HG03439 (cell line): Measurements from ENCODE around the gene SLN.

Source experiments
- ATAC-seq: cut with Tn5 transposase; IDR thresholded peaks from one replicate; pipeline ENCODE4 v1.9.1; 2021; ENCODE audit warnings: mild to moderate bottlenecking, moderate library complexity; ENCODE audit not compliant: unreplicated experiment

SLN gene

DNA sequence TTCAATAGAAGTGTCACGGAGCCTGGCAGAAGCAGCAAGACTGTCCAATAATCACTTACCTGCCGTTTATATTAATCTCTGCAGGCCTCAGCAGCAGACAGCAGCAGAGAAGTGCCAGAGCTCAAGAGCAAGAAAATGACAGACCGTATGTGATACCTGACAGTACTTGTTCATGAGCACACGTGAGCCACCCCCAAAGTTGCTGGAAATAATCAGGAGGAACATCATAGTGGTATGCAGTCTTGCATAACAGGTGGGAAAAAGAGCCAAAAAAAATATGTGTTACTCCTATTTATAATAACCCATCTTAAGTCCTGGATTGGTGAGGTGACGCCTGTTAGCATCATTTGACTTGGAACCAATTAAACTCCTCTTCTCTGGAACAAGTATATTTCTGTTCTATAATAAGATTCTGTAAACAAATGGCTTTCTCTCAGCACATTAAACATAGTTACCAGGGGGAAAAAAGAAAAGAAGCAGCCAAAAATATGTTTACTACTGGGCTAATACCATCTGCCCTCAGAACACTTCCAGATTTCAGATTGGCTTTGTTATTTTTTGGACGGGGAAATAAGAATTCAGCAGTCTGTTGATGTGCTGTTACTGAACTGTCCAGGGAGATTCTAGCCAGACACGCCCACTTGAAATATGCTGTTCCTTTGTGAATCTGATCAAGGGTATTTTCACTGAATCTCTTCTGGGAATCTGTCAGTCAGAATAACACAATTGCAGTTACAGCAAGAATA, 7.9 kb upstream of the SLN start:
- ATAC-seq, result no peak

DNA sequence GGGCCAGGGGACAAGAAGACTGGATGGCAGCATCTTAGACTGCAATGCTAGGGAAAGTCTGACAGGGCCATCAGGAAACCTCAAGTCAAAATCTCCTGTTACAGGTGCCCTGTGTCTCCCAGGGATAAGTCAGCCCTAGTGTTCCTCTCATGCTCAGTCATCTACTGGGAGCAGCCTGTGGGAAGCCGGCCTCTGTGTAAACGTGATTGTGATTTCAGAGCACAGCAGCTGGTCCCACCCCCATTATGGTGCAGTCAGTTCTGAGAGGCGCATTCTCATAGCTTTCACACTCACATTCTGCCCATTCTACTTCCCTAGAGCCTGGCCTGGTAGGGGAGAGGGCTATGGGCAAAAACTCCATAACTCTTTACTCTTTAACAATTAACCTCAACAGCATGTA, 7.2 kb upstream of the SLN start:
- no peak for ATAC-seq

GRCh38 chr11:107716884-107717532, 5.2 kb upstream of the SLN start:
- ATAC-seq, result no peak

DNA sequence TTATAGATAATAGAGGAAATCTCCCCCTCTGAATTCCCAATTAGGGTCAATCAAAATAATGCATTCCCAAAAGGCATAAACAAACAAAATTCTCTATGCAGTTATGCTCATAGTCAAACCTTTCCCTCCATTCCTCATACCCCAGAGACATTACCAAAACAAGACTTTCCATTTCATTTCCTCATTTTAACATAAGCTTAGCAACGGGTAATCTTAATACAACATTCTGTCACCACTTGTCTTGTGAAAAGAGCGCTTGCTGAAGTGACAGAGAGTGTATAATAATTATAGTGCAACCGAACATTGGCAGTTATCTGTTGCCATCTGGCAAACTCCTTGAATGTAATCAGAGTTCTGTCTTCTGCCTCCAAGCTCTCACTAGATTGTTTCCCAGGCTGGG, 1.2 kb upstream of the SLN start:
- ATAC-seq, result no peak

- ATAC-seq, result no peak
Observed at GRCh38 chr11:107710301-107710700, 1.6 kb downstream of the SLN start.

- ATAC-seq, result no peak
Observed at GRCh38 chr11:107708792-107709191, 3.1 kb downstream of the SLN start.

GRCh38 chr11:107707807-107708206, 4.0 kb downstream of the SLN start:
- ATAC-seq, result no peak

DNA sequence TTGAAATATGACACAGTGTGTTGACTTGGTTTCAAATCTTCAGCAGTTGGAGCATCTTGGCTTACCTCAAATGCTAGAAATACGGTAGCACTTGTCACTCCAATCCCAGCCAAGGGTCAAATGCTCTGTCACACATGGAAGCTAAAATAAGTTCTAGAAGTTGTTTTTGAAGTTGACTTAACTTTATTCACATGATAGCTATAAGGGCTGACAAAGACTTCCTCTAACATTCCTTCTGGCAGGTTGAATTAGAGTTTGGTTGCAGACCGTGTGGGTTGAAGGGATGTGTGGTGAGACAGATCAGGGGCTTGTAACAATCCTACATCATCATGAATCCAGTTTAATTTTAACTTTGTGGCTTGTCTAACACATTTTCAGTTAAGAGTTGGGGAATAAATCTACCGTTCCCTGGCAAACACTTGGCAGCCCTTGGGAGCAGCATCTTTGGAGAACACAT, 4.6 kb downstream of the SLN start:
- ATAC-seq, result no peak

- ATAC-seq, result no peak
Observed at GRCh38 chr11:107706531-107706930, 5.3 kb downstream of the SLN start.

DNA sequence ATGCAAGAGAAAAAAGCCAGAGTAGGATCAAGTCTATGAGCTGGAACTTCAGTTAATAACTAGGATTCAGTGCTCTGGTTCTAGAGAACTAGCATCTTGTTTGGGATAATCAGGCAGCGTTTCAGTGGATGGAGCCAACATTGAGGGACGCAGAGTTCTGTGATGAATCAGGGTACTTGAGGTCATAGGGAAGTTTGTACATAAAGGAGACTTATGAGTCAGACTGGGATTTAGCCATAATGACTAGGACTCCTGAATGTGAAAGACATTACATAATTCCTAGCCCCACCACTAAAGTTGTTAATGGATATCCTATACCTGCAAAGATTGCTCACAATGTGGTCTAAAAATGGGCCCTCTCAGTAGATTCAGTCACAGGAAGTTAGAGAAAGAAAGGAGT, 6.8 kb downstream of the SLN start:
- ATAC-seq, result no peak

- ATAC-seq, result no peak
Observed at GRCh38 chr11:107704451-107704850, 7.4 kb downstream of the SLN start.

- no peak for ATAC-seq
Observed at GRCh38 chr11:107702723-107703122, 9.1 kb downstream of the SLN start.

DNA sequence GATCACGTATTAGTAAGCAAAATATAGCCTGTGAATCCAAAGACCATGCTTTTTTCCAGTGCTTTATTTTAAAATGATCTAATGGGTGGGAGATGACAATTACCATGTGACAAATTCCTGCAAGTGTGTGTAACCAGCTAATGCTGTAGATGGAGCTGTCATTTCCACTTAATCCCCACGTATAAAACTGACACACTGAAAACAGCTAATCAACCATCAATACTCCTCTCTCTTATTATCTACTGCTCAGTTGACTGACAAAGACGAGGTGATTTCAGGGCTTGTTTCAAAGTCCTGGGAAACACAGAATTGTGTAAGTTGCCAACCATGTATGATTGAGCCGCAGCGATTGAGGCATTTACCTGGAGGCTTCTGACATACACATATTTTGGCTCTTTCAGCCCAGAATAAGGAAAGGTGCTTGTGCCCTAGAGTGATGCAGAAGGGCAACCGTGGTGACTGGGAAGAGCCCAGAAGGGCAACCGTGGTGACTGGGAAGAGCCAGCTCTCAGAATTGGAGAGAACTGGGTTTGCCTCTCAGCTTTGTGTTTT, 9.7 kb downstream of the SLN start:
- ATAC-seq, result no peak

DNA sequence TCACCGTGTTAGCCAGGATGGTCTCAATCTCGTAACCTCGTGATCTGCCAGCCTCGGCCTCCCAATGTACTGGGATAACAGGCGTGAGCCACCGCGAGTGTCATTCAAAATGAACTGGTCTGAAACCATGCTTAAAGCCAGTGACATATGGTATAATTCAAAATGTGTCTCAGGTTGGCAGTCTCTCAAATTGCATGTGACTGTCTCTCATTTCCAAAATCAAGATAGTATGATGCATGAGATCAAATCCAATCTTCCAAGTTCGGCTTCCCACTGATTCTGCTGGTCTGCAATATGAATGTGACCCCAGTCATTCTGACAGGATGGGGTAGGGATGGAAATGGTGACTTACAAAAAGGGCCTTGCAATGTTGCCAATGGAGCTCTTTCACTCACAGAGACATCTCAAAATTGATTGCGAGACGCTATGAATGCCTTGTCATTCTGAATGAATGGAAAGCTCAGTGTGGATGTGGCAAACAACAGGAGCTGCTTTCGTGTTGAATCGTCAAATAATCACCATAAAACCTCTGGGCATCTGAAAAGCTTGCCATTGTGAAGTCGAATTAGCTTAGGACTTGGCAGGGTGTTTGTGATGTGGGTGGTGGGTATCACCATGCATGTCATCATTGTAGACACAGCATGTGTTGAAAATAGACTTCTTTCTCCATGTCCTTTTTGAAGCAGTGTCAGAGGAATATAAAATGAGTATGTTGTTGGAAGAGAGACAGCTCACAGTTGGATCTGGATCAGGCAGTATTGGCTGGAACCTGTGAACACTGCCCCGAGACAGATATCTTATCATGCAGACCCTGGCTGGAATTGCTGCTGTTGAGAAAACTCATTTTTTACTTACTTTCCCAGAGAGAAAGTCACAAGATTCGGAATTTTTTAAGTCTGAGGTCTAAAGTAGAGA, 12.2 kb downstream of the SLN start:
- no peak for ATAC-seq

GRCh38 chr11:107697291-107697690, 14.6 kb downstream of the SLN start:
- ATAC-seq, result no peak

- no peak for ATAC-seq
Observed at GRCh38 chr11:107696140-107696539, 15.7 kb downstream of the SLN start.

- ATAC-seq, result no peak
Observed at GRCh38 chr11:107695446-107695845, 16.4 kb downstream of the SLN start.

DNA sequence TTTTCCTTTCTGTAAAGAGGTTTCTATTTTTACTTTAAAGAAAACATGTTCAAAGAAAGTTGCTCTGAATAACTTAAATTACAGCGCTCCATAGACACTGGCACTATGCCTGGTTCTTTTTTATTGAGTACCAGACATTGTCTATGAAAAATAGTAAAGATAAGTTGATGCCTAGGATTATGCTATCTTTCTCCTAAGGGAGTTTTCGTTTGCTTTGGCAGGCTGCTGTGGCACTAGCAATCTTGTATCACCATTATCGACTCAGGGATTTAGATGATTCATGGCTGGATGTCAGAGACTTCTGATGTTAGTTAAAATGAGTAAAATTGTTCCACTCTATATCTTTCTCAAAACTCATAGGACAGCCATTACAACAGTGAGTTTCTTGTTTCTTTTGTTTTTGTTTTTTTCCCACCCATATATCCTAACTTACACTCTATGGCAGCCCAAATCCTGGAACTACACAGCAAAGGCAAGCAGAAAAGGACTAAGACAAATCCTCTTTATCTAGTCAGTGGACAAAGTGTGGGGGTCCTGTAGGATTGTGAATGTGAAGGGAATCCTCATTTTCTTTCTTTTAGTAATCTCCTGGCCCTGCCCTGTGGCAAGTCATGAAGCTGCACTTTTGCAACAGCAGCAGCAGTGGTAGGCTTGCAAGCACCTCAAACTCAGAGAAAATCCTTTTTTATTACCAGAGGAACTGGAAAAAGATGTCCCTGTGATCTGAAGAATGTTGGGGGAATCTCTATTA, 20.7 kb downstream of the SLN start:
- ATAC-seq, result no peak

DNA sequence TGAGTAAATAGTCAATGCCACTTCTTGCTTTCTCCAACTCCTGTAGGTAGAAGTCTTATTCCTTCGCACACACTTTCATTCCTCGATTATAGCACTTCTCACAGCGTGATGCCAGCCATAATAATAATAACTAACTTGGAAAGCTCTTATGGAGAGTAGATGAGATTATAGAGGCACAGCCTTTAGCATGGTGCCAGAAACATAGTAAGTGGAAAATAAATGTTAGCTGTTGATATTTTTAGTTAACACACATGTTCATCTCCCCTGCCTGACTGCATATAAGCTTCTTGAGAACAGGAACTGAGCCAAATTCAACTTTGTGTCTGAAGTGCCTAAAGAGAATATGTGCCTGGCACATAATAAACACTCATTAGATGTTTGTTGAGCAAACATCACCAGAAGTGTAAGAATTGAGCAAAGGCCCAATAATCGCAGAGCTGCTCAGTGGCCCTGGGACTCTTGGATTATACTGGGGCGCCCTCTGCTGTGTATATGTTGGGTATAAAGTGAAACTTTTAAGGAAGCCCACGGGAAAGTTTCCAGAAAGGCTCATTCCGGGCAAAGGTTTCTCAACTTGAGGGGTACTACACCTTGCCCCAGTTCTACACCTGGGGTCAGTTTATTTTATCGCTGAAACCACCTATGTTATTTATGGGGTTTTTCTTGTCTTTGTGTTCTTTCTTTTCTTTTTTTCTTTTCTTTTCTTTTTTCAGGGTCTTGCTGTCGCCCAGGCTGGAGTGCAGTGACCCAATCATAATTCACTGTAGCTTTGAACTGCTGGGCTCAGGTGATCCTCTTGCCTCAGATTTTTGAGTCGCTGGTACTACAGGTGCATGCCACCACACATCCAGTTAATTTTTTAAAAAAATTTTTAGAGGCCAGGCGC, 22.3 kb downstream of the SLN start:
- ATAC-seq, result peak; percentile 73
